Measurements from ENCODE around the gene FLVCR2. TPM values are rescaled to one million over a fixed set of nuclear protein-coding genes. Genes with fewer than 3 reads are reported as not detected.
A peak's percentile ranks its signal among the peaks of the same experiment; 100 is the strongest.

Gene FLVCR2
- total RNA-seq, 2 experiments from 2014 or later: 0.79 to 5.5 TPM

DNA sequence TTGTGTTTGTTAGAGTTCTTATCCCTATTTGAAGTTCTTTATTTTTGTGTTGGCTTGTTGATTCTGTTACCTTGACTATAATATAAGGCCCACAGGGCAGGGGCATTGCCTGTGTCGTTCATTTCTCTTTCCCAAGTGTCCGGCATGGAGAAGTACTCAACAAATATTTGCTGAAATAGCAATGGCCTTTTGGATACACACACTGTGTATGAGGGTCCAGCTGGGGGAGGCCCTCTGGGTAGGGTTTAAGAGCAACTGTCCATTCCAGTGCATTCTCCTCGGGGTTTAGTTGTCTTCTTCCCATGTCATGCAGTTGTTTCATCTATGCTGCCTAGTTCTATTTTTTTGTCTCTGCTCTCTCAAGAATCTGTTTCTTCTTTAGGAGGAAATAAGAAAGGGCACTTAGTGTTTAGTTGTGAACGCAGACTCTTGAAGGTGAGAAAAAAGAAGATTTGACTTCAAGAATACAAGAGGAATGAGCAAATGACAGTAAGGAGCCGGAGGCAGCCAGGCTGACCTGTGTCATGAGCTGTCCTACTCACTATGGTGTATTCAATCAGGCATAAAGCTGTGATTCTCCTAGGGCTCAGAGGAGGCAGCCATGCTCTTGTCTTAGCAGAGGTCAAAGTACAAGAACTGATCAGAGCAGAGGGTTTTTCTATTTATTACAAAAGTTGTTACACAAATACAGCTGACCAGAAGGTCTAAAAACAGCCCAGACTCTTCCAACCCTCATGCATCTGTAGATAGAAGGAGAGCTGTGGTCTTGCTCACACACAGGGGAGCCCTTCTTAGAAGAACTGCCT is 72.0 kb downstream of the FLVCR2 start:
- DNase-seq (no peak), ATAC-seq (no peak)
- Mint-ChIP-seq H3K4me1 (ENCODE audit: low read depth) (peaks cover 4% of the 10 kb centered on the region), H3K36me3 (ENCODE audit: low read depth) (peaks cover 36% of the 10 kb centered on the region), H3K4me3 (no peak overlapping the region), H3K27me3 (ENCODE audit: low read depth) (no peaks in the 10 kb centered on the region), H3K27ac (no peak overlapping the region), H3K9me3 (ENCODE audit: insufficient read depth) (no peaks in the 10 kb centered on the region)
- POLR2A ChIA-PET: interaction anchor here (0.6 kb wide), 1 partner anchor 47 kb away, joined by 3 read pairs; no protein-coding TSS in a partner anchor
- CTCF ChIA-PET: interaction anchor here (12.7 kb wide), 1 partner anchor 73 kb away, joined by 255 read pairs; the partner anchor contains the start of gene FLVCR2

GRCh38 chr14:75653563-75653962 is 75.1 kb downstream of the FLVCR2 start:
- H3K9me3 Mint-ChIP-seq (ENCODE audit: insufficient read depth): no peaks in the 10 kb centered on the region
- no peak overlapping the region for H3K4me3 Mint-ChIP-seq
- peaks cover 39% of the 10 kb centered on the region for H3K36me3 Mint-ChIP-seq (ENCODE audit: low read depth)
- no peak overlapping the region for H3K27ac Mint-ChIP-seq
- ChIA-PET CTCF (interaction anchor here (0.7 to 12.7 kb wide), 41 partner anchors 9 to 421 kb away, joined by 3 to 255 read pairs (median 4); partner anchors contain the start of genes BATF and FLVCR2), POLR2A (no interaction called here)
- no peak for ATAC-seq
- no peak for DNase-seq
- H3K4me1 Mint-ChIP-seq (ENCODE audit: low read depth): peaks cover 4% of the 10 kb centered on the region
- H3K27me3 Mint-ChIP-seq (ENCODE audit: low read depth): no peaks in the 10 kb centered on the region

GRCh38 chr14:75654127-75654732 is 75.8 kb downstream of the FLVCR2 start:
- Mint-ChIP-seq H3K4me1 (ENCODE audit: low read depth) (peaks cover 9% of the 10 kb centered on the region), H3K27ac (no peak overlapping the region), H3K4me3 (no peak overlapping the region), H3K27me3 (ENCODE audit: low read depth) (no peaks in the 10 kb centered on the region), H3K9me3 (ENCODE audit: insufficient read depth) (no peaks in the 10 kb centered on the region), H3K36me3 (ENCODE audit: low read depth) (peaks cover 37% of the 10 kb centered on the region)
- ChIA-PET CTCF (interaction anchor here (0.7 to 12.7 kb wide), 52 partner anchors 9 to 422 kb away, joined by 3 to 255 read pairs (median 4); partner anchors contain the start of genes BATF and FLVCR2), POLR2A (no interaction called here)
- ATAC-seq: peak; percentile 88
- DNase-seq: peak; percentile 87

DNA sequence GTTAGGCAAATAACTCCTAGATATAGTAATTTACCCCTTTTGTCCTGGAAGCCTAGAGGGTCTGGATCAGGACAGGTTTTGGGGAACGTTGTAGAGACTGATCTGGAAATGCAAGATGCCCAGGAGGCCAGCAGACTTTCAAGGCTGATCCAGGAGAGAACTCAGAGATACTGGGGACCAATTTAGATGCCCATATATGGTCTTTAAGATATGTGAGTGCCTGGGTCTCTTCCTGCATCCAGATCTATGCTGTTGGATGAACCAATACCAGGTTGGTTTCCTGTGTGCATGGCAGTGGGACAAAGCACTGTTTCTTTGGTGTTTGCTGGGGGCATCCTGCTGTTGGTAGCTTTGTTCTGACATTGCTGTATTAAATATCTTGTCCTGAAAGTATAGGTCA is 76.8 kb downstream of the FLVCR2 start:
- ChIA-PET POLR2A (no interaction called here), CTCF (interaction anchor here (0.7 to 12.7 kb wide), 34 partner anchors 8 to 348 kb away, joined by 3 to 255 read pairs (median 6); partner anchors contain the start of genes BATF, FLVCR2 and TGFB3)
- DNase-seq (no peak), ATAC-seq (no peak)
- Mint-ChIP-seq H3K4me1 (ENCODE audit: low read depth) (peaks cover 16% of the 10 kb centered on the region), H3K27me3 (ENCODE audit: low read depth) (no peaks in the 10 kb centered on the region), H3K4me3 (no peak overlapping the region), H3K36me3 (ENCODE audit: low read depth) (peaks cover 28% of the 10 kb centered on the region), H3K27ac (no peak overlapping the region), H3K9me3 (ENCODE audit: insufficient read depth) (no peaks in the 10 kb centered on the region)

DNA sequence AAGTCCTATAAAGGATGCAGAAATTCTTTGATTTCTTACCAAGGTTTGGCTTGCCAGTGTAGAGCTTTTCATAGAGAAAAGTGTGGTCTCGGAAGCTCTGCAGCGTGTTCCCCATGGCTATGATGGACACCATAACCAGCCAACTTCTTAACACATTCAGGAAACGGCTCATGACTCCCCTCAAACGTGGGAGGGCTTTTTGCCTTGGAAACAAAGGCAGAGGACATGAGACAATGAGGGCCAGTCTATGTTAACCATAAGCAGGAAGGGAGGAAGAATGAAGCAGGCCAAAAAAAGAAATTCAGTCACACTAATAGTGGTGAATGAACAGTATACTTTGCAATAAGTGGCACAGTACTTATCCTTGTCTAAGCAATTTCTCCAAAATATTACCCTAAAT is 78.9 kb downstream of the FLVCR2 start:
- no peak overlapping the region for H3K27ac Mint-ChIP-seq
- CTCF ChIA-PET: interaction anchor here (0.8 to 12.7 kb wide), 6 partner anchors 52 to 169 kb away, joined by 3 to 255 read pairs (median 5); partner anchors contain the start of gene FLVCR2
- POLR2A ChIA-PET: no interaction called here
- no peak for DNase-seq
- H3K4me1 Mint-ChIP-seq (ENCODE audit: low read depth): peaks cover 24% of the 10 kb centered on the region
- H3K27me3 Mint-ChIP-seq (ENCODE audit: low read depth): no peaks in the 10 kb centered on the region
- ATAC-seq: no peak
- no peaks in the 10 kb centered on the region for H3K9me3 Mint-ChIP-seq (ENCODE audit: insufficient read depth)
- no peak overlapping the region for H3K4me3 Mint-ChIP-seq
- H3K36me3 Mint-ChIP-seq (ENCODE audit: low read depth): peaks cover 18% of the 10 kb centered on the region

DNA sequence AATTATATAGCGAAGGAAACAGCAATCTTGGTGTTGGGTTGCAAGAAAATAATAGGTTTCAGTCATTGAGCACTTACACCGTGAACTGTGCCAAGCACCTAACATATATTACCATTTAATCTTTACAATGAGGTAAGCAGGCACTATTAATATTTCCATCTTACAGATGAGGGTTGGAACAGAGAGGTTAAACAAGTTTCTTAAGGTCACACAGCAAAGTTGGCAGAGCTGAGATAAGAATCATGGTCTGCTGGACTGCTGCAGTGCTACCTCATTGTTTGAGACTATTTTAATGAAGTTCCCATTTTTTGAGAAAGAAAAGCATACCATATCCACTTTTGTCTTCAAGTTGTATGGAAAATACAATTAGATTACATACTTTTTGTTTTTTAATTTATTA is 80.5 kb downstream of the FLVCR2 start:
- H3K4me3 Mint-ChIP-seq: no peak overlapping the region
- no peaks in the 10 kb centered on the region for H3K9me3 Mint-ChIP-seq (ENCODE audit: insufficient read depth)
- H3K27ac Mint-ChIP-seq: no peak overlapping the region
- ATAC-seq (no peak), DNase-seq (no peak)
- H3K27me3 Mint-ChIP-seq (ENCODE audit: low read depth): no peaks in the 10 kb centered on the region
- ChIA-PET POLR2A (no interaction called here), CTCF (interaction anchor here (1.0 to 12.7 kb wide), 2 partner anchors 82 to 170 kb away, joined by 3 to 255 read pairs; partner anchors contain the start of gene FLVCR2)
- H3K36me3 Mint-ChIP-seq (ENCODE audit: low read depth): peaks cover 20% of the 10 kb centered on the region
- peaks cover 31% of the 10 kb centered on the region for H3K4me1 Mint-ChIP-seq (ENCODE audit: low read depth)

GRCh38 chr14:75660238-75660629 is 81.8 kb downstream of the FLVCR2 start:
- Mint-ChIP-seq H3K4me1 (ENCODE audit: low read depth) (peaks cover 28% of the 10 kb centered on the region), H3K27ac (peak overlapping the region; percentile 96), H3K36me3 (ENCODE audit: low read depth) (peaks cover 20% of the 10 kb centered on the region), H3K27me3 (ENCODE audit: low read depth) (no peaks in the 10 kb centered on the region), H3K9me3 (ENCODE audit: insufficient read depth) (no peaks in the 10 kb centered on the region), H3K4me3 (peak overlapping the region; percentile 100)
- ChIA-PET CTCF (interaction anchor here (0.6 to 12.7 kb wide), 9 partner anchors 20 to 519 kb away, joined by 3 to 255 read pairs (median 4); partner anchors contain the start of gene FLVCR2), POLR2A (interaction anchor here (0.6 to 1.2 kb wide), 4 partner anchors 30 to 492 kb away, joined by 3 to 4 read pairs (median 4); partner anchors contain the start of genes BATF and GPATCH2L)
- DNase-seq (no peak), ATAC-seq (no peak)

GRCh38 chr14:75660630-75661498 is 82.4 kb downstream of the FLVCR2 start, which contains the start of the genes ERG28 and TTLL5:
TSS of gene ERG28 (minus strand) at chr14:75660876. CDS start at chr14:75657502, 3,374 bp downstream.
TSS of gene TTLL5 (plus strand) at chr14:75661246. CDS start at chr14:75663150, 1,904 bp downstream.
- no peaks in the 10 kb centered on the region for H3K9me3 Mint-ChIP-seq (ENCODE audit: insufficient read depth)
- DNase-seq (peak; percentile 98), ATAC-seq (peak; percentile 99)
- H3K4me3 Mint-ChIP-seq: peak within 1 kb of the TSS; percentile 100
- H3K4me1 Mint-ChIP-seq (ENCODE audit: low read depth): peaks cover 28% of the 10 kb centered on the region
- H3K27me3 Mint-ChIP-seq (ENCODE audit: low read depth): no peaks in the 10 kb centered on the region
- H3K27ac Mint-ChIP-seq: peak within 1 kb of the TSS; percentile 96
- CTCF ChIA-PET: interaction anchor here (0.6 to 12.7 kb wide), 9 partner anchors 19 to 519 kb away, joined by 3 to 255 read pairs (median 4); partner anchors contain the start of gene FLVCR2
- POLR2A ChIA-PET: interaction anchor here (0.6 to 1.2 kb wide), 7 partner anchors 30 to 491 kb away, joined by 3 to 4 read pairs (median 3); partner anchors contain the start of genes BATF, GPATCH2L and TGFB3
- peaks cover 22% of the 10 kb centered on the region for H3K36me3 Mint-ChIP-seq (ENCODE audit: low read depth)

DNA sequence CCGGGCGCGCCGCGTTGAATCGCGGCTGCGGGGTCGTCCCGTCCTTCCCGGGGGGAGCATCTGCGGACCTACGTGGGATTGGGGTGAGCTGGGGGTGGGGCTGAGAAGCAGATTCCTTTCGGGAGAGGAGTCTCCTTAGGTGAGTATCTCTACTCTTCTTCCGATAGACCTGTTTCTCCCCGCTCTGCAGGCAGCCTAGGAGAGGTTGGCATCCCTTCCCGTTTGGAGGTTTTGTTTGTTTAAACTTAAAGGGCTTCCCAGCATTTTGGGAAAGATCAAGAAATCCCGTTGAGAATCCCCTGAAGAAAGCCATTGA is 83.0 kb downstream of the FLVCR2 start:
- Mint-ChIP-seq H3K4me3 (peak overlapping the region; percentile 100), H3K27me3 (ENCODE audit: low read depth) (no peaks in the 10 kb centered on the region), H3K27ac (peak overlapping the region; percentile 96), H3K36me3 (ENCODE audit: low read depth) (peaks cover 23% of the 10 kb centered on the region), H3K4me1 (ENCODE audit: low read depth) (peaks cover 28% of the 10 kb centered on the region), H3K9me3 (ENCODE audit: insufficient read depth) (no peaks in the 10 kb centered on the region)
- no peak for ATAC-seq
- ChIA-PET CTCF (interaction anchor here (1.4 to 12.7 kb wide), 4 partner anchors 19 to 208 kb away, joined by 3 to 255 read pairs (median 4); partner anchors contain the start of gene FLVCR2), POLR2A (interaction anchor here (0.7 kb wide), 1 partner anchor 96 kb away, joined by 3 read pairs; no protein-coding TSS in a partner anchor)
- DNase-seq: no peak

DNA sequence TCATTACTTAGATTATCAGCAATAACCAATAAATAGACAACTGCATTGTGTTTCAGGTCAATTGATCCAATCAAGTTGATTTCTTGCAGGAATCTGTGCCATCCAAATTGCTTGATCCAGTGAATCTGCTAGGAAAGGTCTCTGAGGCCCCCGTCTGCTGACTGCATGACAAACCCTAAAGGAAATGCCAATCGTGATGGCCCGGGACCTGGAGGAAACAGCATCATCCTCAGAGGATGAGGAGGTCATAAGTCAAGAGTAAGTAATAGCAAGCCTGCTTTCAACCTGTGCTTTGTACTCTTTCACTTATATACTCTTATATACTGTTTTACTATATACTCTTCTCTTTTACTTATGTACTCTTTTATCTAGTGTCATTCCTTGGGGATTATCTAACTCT is 84.5 kb downstream of the FLVCR2 start:
- peak overlapping the region; percentile 54 for H3K4me3 Mint-ChIP-seq
- H3K9me3 Mint-ChIP-seq (ENCODE audit: insufficient read depth): no peaks in the 10 kb centered on the region
- no peak for DNase-seq
- CTCF ChIA-PET: interaction anchor here (1.3 to 1.4 kb wide), 2 partner anchors 9 to 17 kb away, joined by 3 to 10 read pairs; no protein-coding TSS in a partner anchor
- peaks cover 29% of the 10 kb centered on the region for H3K4me1 Mint-ChIP-seq (ENCODE audit: low read depth)
- H3K27me3 Mint-ChIP-seq (ENCODE audit: low read depth): no peaks in the 10 kb centered on the region
- H3K36me3 Mint-ChIP-seq (ENCODE audit: low read depth): peaks cover 23% of the 10 kb centered on the region
- ATAC-seq: no peak
- POLR2A ChIA-PET: no interaction called here
- no peak overlapping the region for H3K27ac Mint-ChIP-seq

Data from activated CD8-positive, alpha-beta T cell treated with anti-CD3 and anti-CD28 coated beads, Interleukin-2, amount 10 ng/mL, durations not matched to agents 7 days and 5 days (primary cell).